Activated naive CD8-positive, alpha-beta T cell (primary cell): ENCODE data around the gene RHOT2.
A peak's percentile ranks its signal among the peaks of the same experiment; 100 is the strongest.

Source experiments
- H3K27ac Mint-ChIP-seq: one replicate; pipeline ENCODE4 v1.8.0; 2021; ENCODE audit warnings: mixed read lengths
- H3K27me3 Mint-ChIP-seq: one replicate; pipeline ENCODE4 v1.8.0; 2021; ENCODE audit warnings: mixed read lengths
- H3K36me3 Mint-ChIP-seq: one replicate; pipeline ENCODE4 v1.8.0; 2021; ENCODE audit warnings: mixed read lengths
- H3K4me1 Mint-ChIP-seq: one replicate; pipeline ENCODE4 v1.8.0; 2021; ENCODE audit warnings: low read depth, mixed read lengths
- H3K4me3 Mint-ChIP-seq: one replicate; pipeline ENCODE4 v1.8.0; 2021; ENCODE audit warnings: mild to moderate bottlenecking, mixed read lengths
- H3K9me3 Mint-ChIP-seq: one replicate; pipeline ENCODE4 v1.8.0; 2021; ENCODE audit warnings: low read depth, mixed read lengths

The RHOT2 gene

DNA sequence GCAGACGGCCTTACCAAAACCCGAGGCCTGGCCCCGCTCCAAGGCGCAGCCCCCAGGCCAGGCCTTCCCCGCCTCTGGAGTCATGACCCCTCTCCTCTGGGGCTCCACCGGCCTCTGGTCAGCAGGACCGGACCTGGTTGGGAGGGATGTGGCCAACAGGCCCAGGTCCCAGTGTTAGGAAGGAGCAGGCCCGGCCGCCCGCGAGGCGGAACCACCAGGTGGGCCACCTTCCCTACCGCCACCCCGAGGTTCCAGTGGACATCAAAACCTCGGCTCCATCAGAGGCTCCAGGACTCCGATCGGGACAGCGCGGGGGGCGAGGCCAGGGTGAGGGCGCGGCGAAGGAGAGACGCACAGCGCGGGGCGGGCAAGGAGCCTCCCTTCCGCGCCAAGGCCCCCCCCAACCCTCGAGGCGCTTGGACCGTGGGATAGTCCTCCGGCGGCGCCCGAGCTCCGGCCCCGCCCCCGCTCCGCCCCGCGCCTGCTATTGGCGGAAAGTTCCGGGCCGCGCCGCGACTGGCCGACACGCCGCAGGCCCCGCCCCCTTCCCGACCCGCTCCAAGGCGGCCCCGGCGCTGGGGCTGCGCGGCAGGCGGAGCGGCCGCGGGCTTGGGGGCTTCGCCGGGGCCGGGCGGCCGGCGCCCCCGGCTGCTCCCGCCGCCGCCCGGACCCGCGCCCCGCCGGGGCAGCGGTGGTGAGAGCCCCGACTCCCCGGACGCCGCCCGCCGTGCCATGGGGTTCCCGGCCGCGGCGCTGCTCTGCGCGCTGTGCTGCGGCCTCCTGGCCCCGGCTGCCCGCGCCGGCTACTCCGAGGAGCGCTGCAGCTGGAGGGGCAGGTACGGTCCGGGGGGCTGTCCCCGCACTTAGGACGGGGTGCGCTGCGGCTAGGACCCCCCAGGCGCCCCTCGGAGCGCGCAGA lies 46.9 kb downstream of the RHOT2 start, which contains the start of gene METRN:
TSS of gene METRN (plus strand) at position 561 of the 919 bp plus-strand sequence. CDS start at position 733, 172 bp downstream.
- Mint-ChIP-seq H3K4me1 (peaks cover 16% of the 10 kb centered on the region), H3K36me3 (no peaks in the 10 kb centered on the region), H3K27me3 (peaks cover 3% of the 10 kb centered on the region), H3K27ac (no peak within 1 kb of the TSS), H3K9me3 (no peaks in the 10 kb centered on the region), H3K4me3 (peak within 1 kb of the TSS; percentile 78)

- Mint-ChIP-seq H3K9me3 (no peaks in the 10 kb centered on the region), H3K4me3 (peak overlapping the region; percentile 78), H3K36me3 (no peaks in the 10 kb centered on the region), H3K27ac (no peak overlapping the region), H3K27me3 (peaks cover 3% of the 10 kb centered on the region), H3K4me1 (peaks cover 20% of the 10 kb centered on the region)
Measured at GRCh38 chr16:715477-716199, 47.7 kb downstream of the RHOT2 start.

DNA sequence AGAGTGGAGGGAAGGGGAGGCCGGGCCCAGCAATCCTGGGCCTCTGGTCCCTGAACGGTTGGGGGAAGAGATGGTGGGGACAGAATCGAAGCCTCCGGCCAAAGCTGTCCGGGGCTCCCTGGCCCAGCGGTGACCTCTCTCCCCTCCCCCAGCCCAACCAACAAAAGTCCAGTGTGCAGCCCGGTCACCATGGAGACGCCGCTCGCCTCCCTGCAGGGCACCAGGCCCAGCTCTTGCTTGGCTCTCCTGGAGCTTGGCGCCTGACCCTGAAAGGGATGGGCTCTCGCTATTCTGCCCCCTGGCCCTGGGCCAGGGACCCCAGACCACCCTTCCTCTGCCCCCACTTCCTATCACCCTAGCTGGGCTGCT lies 48.3 kb downstream of the RHOT2 start:
- no peak overlapping the region for H3K27ac Mint-ChIP-seq
- H3K9me3 Mint-ChIP-seq = no peaks in the 10 kb centered on the region
- no peaks in the 10 kb centered on the region for H3K36me3 Mint-ChIP-seq
- H3K4me3 Mint-ChIP-seq = peak overlapping the region; percentile 78
- peaks cover 3% of the 10 kb centered on the region for H3K27me3 Mint-ChIP-seq
- peaks cover 20% of the 10 kb centered on the region for H3K4me1 Mint-ChIP-seq

DNA sequence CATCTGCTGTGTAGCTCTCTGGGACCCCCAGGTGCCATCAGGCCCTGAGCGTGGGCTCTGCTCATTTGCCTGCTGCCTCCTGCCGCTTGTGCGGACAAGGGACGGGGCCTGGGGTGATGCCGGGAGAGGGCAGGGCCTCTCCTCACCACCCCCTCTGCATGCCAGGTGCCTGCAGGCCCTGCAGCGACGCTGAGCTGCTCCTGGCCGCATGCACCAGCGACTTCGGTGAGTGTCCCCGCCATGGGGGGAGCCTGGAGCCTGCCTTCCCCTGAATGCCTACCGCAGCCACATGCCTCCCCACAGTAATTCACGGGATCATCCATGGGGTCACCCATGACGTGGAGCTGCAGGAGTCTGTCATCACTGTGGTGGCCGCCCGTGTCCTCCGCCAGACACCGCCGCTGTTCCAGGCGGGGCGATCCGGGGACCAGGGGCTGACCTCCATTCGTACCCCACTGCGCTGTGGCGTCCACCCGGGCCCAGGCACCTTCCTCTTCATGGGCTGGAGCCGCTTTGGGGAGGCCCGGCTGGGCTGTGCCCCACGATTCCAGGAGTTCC lies 48.9 kb downstream of the RHOT2 start:
- no peak overlapping the region for H3K4me3 Mint-ChIP-seq
- no peaks in the 10 kb centered on the region for H3K36me3 Mint-ChIP-seq
- H3K27ac Mint-ChIP-seq = no peak overlapping the region
- peaks cover 20% of the 10 kb centered on the region for H3K4me1 Mint-ChIP-seq
- H3K27me3 Mint-ChIP-seq = peaks cover 3% of the 10 kb centered on the region
- no peaks in the 10 kb centered on the region for H3K9me3 Mint-ChIP-seq

DNA sequence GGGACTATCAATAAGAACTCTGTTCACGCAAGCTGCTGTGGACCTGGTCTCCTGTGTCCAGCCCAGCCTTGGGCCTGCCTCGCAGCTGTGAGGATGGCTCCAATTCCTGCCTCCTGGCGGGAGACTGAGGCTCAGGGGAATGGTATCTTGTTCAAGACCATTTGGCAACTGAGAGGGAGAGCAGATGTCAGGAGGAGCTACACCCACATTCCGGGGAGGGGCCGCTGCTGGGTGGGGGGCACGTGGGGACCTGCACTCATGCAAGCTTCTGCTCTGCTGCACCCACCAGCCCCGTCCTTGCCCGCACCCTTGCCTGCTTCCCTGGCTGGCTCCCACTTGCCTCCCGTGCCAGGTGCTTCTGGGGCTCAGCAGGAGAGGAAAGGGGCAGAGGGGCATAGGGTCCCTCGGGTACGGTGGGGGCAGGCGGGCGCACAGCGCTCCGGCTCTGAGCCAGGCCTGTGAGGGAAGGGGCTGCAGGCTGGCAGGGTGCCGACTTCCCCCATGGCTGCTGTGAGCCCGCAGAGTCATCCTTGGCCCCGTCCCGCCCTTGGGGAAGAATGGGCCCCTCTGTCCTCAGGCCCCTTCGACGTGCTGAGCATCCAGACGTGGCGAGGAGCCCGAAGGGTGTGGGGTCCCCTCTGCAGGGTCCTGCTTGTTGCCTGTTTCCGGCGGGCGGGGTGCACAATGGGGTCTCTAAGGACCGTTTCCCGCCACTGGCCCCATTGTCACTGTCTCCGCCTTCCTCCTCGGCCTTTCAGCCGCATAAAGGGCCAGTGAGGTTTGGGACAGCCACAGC lies 49.7 kb downstream of the RHOT2 start:
- Mint-ChIP-seq H3K4me3 (no peak overlapping the region), H3K27me3 (peaks cover 2% of the 10 kb centered on the region), H3K27ac (no peak overlapping the region), H3K9me3 (no peaks in the 10 kb centered on the region), H3K4me1 (peaks cover 22% of the 10 kb centered on the region), H3K36me3 (no peaks in the 10 kb centered on the region)

DNA sequence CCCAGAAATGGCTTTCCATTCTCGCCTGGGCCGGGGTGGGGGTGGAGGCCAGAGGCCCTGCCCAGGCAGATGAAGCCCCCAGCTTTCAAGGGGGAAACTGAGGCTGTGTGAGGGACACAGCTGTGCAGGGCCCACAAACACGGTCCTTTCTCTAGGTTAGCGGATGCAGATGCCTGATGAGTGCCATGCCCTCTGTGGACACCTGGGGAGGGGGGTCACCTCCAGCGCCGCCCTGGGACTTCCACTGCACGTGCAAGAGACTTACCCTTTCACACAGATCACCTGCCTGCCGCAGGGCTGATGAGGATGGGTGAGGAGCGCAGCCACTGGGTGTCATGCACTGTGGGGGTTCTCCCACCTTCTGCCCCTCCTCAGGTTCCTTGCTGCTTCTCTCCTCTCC lies 50.5 kb downstream of the RHOT2 start:
- Mint-ChIP-seq H3K4me1 (peaks cover 24% of the 10 kb centered on the region), H3K4me3 (peak overlapping the region; percentile 68), H3K9me3 (no peaks in the 10 kb centered on the region), H3K27me3 (no peaks in the 10 kb centered on the region), H3K36me3 (no peaks in the 10 kb centered on the region), H3K27ac (no peak overlapping the region)

- H3K4me3 Mint-ChIP-seq = peak overlapping the region; percentile 68
- H3K4me1 Mint-ChIP-seq = peaks cover 26% of the 10 kb centered on the region
- H3K27ac Mint-ChIP-seq = peak overlapping the region; percentile 68
- no peaks in the 10 kb centered on the region for H3K27me3 Mint-ChIP-seq
- H3K9me3 Mint-ChIP-seq = no peaks in the 10 kb centered on the region
- no peaks in the 10 kb centered on the region for H3K36me3 Mint-ChIP-seq
Measured at GRCh38 chr16:718922-719321, 51.0 kb downstream of the RHOT2 start.

GRCh38 chr16:719815-720446 lies 52.0 kb downstream of the RHOT2 start:
- H3K36me3 Mint-ChIP-seq = no peaks in the 10 kb centered on the region
- H3K27me3 Mint-ChIP-seq = no peaks in the 10 kb centered on the region
- H3K4me1 Mint-ChIP-seq = peaks cover 26% of the 10 kb centered on the region
- H3K9me3 Mint-ChIP-seq = no peaks in the 10 kb centered on the region
- H3K4me3 Mint-ChIP-seq = peak overlapping the region; percentile 86
- peak overlapping the region; percentile 86 for H3K27ac Mint-ChIP-seq

DNA sequence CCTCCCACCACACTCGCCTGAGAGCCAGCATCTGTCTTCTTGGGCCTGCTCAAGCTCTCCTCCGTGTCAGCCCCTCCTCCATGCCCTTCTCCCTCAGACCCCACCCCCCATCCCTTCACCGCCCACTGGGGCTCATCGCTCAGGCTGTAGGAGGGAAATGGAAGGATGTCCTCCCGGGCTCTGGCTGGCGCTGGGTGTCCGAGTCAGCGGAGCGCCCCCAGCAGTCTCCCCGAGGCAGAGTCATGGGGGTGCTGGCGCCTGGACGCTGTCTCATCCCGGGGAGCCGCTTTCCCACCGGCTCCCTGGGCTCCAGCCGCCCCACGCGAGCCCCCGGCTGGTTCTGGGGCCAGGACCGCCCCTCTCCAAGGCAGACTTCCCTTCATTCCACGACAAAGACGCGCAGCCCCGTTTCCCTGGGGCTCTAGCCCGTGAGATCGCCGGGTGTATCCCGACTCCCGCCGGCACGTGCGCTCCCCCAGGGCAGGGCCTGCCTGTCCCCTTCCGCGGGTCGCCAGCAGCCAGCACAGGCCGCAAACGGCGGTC lies 52.6 kb downstream of the RHOT2 start:
- peak overlapping the region; percentile 86 for H3K4me3 Mint-ChIP-seq
- H3K4me1 Mint-ChIP-seq = peaks cover 27% of the 10 kb centered on the region
- H3K9me3 Mint-ChIP-seq = no peaks in the 10 kb centered on the region
- H3K27me3 Mint-ChIP-seq = no peaks in the 10 kb centered on the region
- no peaks in the 10 kb centered on the region for H3K36me3 Mint-ChIP-seq
- H3K27ac Mint-ChIP-seq = peak overlapping the region; percentile 86

- Mint-ChIP-seq H3K27ac (peak within 1 kb of the TSS; percentile 86), H3K36me3 (no peaks in the 10 kb centered on the region), H3K9me3 (no peaks in the 10 kb centered on the region), H3K4me1 (peaks cover 26% of the 10 kb centered on the region), H3K4me3 (peak within 1 kb of the TSS; percentile 86), H3K27me3 (no peaks in the 10 kb centered on the region)
Measured at GRCh38 chr16:720990-721764, 53.2 kb downstream of the RHOT2 start, which contains the start of gene ANTKMT. ANTKMT (plus strand) TSS chr16:721146; CDS start chr16:721275, 129 bp downstream.

DNA sequence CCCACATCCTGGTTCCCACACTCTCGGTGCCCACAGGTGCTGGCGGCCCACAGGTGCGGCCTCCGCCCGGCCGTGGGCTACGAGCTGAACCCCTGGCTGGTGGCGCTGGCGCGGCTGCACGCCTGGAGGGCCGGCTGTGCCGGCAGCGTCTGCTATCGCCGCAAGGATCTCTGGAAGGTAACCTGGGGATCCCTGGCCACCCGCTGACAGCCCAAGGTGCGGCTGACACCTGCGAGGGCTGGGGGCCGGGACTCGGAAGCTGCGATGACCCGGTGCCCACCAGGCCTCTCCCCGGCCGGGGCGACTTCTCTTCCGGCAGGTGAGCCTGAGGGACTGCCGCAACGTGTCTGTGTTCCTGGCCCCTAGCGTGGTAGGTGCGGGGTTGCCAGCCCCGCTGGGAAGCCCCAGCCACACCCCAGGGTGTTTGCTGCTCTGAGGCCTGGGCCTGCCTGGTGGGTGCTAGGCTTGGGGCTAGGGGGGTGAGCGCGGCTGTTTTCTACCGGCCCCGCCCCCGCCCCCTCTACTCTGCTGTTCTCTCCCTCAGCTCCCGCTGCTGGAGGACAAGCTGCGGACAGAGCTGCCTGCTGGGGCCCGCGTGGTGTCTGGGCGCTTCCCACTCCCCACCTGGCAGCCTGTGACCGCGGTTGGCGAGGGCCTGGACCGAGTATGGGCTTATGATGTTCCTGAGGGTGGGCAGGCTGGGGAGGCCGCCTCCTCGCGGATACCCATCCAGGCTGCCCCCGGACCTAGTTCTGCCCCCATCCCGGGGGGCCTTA lies 54.0 kb downstream of the RHOT2 start:
- Mint-ChIP-seq H3K4me3 (peak overlapping the region; percentile 59), H3K36me3 (no peaks in the 10 kb centered on the region), H3K27ac (no peak overlapping the region), H3K9me3 (no peaks in the 10 kb centered on the region), H3K4me1 (peaks cover 23% of the 10 kb centered on the region), H3K27me3 (no peaks in the 10 kb centered on the region)

- H3K27me3 Mint-ChIP-seq = no peaks in the 10 kb centered on the region
- peaks cover 23% of the 10 kb centered on the region for H3K4me1 Mint-ChIP-seq
- H3K36me3 Mint-ChIP-seq = no peaks in the 10 kb centered on the region
- H3K4me3 Mint-ChIP-seq = peak overlapping the region; percentile 59
- H3K27ac Mint-ChIP-seq = no peak overlapping the region
- H3K9me3 Mint-ChIP-seq = no peaks in the 10 kb centered on the region
Measured at GRCh38 chr16:722835-723633, 55.1 kb downstream of the RHOT2 start.
